Measurements from ENCODE around the gene C4orf33. TPM values are rescaled to one million over a fixed set of nuclear protein-coding genes. Genes with fewer than 3 reads are reported as not detected.
"Not testable (repeated sequence)": the region's sequence is repeated elsewhere in the genome, so short reads cannot be mapped to it uniquely, and the experiment has no call there.

The C4orf33 gene
- polyA plus RNA-seq, 1 donor, result 16.8 TPM

GRCh38 chr4:129117705-129118104 is 21.8 kb downstream of the C4orf33 start:
- DNase-seq, result no peak

GRCh38 chr4:129126614-129127013 is 30.7 kb downstream of the C4orf33 start:
- DNase-seq, result not testable (repeated sequence)

- DNase-seq, result no peak
Observed at GRCh38 chr4:129129143-129129542, 33.2 kb downstream of the C4orf33 start.

GRCh38 chr4:129131343-129131742 is 35.4 kb downstream of the C4orf33 start:
- DNase-seq, result no peak

GRCh38 chr4:129136433-129136832 is 40.5 kb downstream of the C4orf33 start:
- no peak for DNase-seq

- no peak for DNase-seq
Observed at GRCh38 chr4:129138810-129139496, 43.0 kb downstream of the C4orf33 start.

- no peak for DNase-seq
Observed at GRCh38 chr4:129140521-129140920, 44.6 kb downstream of the C4orf33 start.

GRCh38 chr4:129143359-129143758 is 47.4 kb downstream of the C4orf33 start:
- no peak for DNase-seq

GRCh38 chr4:129144755-129145206 is 48.8 kb downstream of the C4orf33 start:
- DNase-seq, result no peak

GRCh38 chr4:129145222-129145730 is 49.3 kb downstream of the C4orf33 start:
- no peak for DNase-seq

GRCh38 chr4:129146639-129147038 is 50.7 kb downstream of the C4orf33 start:
- no peak for DNase-seq

GRCh38 chr4:129148892-129149291 is 52.9 kb downstream of the C4orf33 start:
- no peak for DNase-seq

- DNase-seq, result no peak
Observed at GRCh38 chr4:129149906-129150305, 54.0 kb downstream of the C4orf33 start.

GRCh38 chr4:129152350-129152749 is 56.4 kb downstream of the C4orf33 start:
- DNase-seq, result no peak

- DNase-seq, result no peak
Observed at GRCh38 chr4:129153700-129154099, 57.7 kb downstream of the C4orf33 start.

GRCh38 chr4:129162450-129162849 is 66.5 kb downstream of the C4orf33 start:
- DNase-seq, result no peak

- no peak for DNase-seq
Observed at GRCh38 chr4:129163427-129163826, 67.5 kb downstream of the C4orf33 start.

- DNase-seq, result no peak
Observed at GRCh38 chr4:129164243-129164642, 68.3 kb downstream of the C4orf33 start.

Other genes starting within 250 kb of the C4orf33 start
- gene SCLT1, start 2.6 kb upstream of the C4orf33 start, polyA plus RNA-seq (ENCODE audit: insufficient read length), result 24.6 TPM